Stimulated activated CD8-positive, alpha-beta memory T cell treated with anti-CD3 and anti-CD28 coated beads, Interleukin-15, amount 100 ng/mL, for 24 hours (primary cell): ENCODE measurements around the gene CNGB1.
"Not testable (repeated sequence)": the region's sequence is repeated elsewhere in the genome, so short reads cannot be mapped to it uniquely, and the experiment has no call there.

Source experiments
- DNase-seq: peaks from one replicate; pipeline ENCODE4 v3.0.0-alpha.2; 2020; ENCODE audit warnings: low read depth

The CNGB1 gene

DNA sequence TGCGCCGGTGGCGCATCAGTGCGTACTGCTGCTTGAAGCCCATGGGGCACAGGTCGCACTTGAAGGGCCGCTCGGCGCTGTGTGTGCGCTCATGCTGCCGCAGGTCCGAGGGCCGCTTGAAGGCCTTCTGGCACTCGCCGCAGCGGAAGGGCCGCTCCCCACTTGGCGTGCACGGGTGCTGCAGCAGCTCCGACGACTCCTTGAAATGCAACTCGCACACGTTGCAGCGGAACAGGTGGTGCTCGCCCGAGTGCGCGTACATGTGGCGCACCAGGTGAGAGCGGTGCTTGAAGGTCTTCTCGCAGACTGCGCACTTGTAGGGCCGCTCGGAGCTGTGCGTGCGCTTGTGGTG is 26.2 kb upstream of the CNGB1 start:
- no peak for DNase-seq

DNA sequence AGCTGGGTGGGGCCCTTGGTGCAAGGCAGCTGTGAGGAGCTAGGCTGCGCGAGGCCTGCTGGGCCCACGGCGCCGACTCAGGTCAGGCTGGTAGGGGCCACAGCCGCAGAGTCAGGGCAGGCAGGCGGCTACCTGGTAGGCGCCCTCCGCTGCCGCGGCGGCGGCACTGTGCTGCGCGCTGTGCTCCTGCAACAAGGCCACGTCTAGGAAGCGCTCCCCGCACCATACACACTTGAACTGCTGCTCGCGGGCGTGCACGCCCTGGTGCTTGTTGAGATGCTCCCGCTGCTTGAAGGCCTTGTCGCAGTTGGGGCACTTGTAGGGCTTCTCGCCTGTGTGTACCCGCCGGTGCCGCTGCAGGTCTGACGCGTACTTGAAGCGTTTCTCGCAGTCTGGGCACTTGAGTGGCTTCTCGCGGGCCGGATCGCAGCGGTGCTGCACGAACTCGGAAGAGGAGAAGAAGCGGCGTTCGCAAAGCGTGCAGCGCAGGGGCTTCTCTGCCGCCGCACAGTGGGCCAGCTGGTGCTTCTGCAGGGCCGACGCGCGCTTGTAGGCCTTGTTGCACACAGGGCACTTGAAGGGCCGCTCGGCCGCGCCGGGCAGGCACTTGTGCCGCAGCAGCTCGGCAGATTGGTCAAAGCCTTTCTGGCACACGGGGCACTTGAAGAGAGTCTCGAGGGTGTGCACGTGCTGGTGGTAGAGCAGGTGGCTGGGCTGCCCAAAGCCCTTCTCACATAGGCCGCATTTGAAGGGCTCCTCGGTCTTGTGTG is 25.7 kb upstream of the CNGB1 start:
- DNase-seq = no peak

DNA sequence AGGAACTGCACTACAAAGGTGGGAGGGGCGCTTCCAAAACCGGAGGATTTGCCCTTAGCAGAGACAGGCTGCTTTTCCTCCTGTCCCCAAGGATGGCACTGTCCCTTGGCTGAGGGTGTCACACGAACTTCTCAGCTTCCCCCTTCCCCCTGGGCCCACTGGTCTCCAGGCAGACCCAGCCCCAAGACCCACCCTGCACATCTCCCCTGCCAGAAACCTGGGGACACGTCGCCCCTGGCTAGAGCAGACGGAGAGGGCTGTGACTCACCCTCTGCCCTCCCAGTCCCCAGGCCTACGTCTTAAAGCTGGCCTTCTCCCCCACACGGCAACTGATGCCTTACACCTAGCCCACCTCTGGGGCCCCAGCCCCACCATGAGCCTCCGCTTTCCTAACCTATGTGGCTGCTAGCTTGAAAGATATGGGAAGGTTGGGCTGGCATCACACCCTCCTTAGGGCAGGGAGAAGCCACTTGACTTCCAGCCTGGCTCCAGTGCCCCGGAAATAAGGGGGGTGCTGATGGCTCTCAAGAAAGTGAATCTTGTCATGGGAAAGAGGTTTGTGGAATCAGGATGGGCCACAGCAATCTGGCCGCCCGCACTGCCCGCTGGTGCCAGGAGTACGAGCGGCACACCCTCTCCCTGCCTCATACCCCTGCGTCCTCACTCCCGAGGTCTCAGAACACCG is 24.9 kb upstream of the CNGB1 start:
- DNase-seq = no peak

DNA sequence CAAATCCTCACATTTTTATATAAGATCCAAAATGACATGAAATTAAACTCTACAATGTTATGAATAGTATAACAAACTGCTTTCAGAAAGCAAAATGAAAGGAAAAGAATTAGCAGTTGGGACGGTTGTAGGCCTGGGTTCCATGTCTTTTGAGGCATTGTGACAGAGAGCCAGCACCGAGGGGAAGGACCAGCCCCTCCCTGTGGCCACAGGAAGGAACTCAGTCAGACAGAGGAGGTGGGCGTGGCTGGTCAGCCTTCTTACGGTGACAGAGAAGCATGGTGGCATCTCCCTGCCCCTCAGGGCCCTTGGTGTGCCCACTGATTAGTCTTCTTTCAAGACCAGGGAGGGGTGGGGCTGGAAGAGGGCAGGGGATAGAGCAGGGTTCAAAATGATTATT is 23.9 kb upstream of the CNGB1 start:
- no peak for DNase-seq

DNA sequence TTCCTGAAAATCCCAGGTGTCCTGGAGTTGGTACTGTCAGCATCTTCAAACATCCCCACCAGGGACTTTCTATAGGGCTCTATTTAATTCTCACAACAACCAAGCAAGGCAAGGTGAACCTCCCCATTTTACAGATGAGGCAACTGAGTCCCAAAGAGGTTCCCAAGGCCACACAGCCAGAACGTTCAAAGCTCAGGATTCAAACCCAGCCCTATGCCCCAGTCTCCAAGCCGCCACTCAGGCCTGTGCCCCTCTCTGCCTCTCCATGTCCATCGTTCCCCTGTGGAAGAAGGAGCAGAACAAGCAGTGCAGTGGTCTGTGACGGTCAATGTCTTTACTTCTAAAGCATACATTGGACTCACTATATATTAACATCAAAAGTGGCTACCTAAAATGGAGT is 23.4 kb upstream of the CNGB1 start:
- no peak for DNase-seq

DNA sequence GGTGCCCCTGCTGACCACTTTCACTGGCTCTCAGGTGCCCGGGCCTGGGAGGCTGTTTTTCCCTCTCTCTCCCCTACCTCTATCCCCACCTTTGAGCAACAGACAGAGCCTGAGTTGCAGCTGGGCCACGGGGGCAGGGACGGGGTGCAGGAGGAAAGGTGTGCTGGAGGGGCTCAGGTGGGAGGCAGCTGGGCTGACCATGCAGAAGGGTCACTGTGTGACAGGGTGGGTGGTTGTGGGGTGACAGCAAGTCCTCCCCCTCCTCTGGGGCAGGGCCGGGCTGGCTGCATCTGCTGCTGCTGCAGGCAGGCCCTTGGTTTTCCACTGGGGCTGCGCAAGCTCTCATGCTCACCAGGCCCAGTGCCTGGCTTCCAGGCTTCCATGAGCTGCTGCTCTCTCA is 23.0 kb upstream of the CNGB1 start:
- no peak for DNase-seq

DNA sequence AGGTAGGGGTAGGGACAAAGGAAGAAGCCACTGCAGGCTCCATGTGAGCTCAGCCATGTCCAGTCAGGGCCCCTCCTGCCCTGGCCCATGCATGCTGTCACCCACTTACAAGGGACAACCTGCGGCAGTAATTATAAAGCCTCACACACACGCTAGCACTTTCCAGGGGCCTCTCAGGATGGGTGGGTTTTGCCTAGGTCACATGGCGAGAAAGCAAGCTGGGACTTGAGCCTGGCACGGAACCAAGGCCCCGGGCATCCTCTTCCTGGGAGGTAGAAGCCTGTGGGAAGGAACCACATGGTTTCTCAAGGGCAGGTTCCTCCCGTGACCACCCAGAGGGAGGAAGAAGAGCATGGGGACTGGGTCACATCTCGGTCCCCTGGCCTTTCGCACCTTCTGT is 22.5 kb upstream of the CNGB1 start:
- DNase-seq = no peak

DNA sequence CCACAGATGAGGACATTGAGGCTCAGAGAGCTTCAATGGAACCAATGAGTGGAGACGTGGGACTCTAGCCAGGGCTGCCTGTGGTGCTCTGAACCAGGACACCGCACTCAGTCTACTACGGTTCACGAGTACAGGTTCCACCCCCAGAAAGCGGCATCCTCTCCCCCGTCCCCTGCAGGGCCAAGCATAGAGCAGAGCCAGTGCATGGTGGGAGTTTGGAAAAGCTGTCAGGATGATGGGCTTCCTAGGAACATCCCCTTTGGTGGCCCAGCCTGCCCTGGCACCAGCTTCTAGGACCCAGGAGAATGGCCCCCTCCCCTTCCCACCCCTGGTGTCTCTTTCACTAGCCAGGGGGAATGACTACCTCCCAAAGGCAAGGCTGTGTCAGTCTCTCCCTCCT is 21.2 kb upstream of the CNGB1 start:
- no peak for DNase-seq

DNA sequence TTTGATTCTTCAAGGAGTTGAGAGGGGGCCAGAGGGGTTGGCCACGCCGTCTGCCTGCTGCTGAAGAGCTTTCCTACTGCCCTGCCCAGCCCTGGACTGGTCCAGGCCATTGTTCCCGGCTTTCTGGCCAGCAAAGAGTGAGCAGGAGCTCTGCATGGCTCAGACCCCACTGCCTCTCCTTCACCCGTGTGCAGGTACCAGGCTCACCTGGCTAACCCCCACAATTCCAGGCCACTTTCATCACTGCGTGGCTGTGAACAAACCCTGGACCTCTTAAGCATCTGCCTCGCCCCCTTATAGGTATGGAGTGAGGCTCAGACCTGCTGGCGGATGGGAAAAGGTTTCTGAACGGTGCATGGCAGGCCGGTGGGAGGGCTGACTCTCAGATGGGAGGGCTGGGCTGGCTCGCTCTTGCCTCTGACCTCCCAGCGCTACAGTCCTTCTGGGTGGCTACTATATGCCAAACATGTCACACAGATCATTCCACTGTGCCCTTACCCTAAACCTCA is 20.7 kb upstream of the CNGB1 start:
- DNase-seq = no peak

DNA sequence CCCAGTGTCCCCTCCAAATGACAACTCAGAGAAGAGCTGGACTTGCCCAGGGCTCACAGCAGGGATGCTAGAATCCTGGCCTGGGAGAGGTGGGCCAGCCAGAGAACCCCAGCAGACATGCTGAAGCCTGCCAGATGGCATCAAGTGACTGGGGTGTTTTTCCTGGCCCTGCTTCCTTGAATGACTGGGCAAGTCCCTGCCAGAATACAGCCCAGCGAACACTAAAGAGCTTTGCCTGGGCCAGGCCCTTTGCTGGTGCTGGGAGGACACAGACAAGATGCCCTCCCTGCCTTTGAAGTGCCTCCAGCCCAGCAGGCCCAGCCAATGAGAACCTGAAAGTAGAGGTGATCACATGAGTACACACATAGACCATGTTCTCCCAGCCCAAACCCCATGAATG is 18.0 kb upstream of the CNGB1 start:
- no peak for DNase-seq

DNA sequence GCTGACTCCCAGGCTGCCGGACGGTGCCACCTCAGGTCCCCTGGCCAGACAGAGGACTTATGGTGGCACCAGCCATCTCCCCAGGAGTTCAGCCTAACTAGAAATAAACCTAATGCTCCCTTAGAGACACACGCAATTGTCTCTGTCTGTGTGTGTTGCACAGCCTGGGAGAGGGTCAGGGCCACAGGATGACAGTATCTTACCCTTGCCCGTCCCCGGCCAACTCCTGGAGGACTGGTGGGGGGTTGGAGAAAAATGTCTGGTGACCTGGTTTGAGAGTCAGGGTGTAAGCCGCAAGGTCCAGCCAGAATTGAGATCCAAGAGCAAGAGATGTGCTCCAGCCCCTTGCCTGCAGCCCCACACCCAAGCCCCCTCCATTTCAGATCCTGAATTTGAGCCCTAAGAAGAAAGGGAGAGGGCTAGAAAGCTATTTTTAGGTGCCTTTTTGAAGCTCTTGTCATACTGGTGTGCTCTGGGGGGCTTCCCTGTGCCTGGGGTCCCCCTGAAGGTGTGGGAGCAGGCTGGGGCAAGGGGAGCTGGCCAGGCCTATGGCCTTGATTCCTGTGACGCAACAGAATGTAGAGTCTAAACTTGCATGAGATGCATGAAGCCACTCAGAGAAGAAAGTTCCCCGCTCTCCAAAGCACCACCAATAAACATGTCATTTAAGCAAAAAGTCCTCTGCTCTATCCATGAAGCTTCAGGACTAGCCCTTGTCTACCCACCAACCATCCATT is 16.7 kb upstream of the CNGB1 start:
- no peak for DNase-seq

DNA sequence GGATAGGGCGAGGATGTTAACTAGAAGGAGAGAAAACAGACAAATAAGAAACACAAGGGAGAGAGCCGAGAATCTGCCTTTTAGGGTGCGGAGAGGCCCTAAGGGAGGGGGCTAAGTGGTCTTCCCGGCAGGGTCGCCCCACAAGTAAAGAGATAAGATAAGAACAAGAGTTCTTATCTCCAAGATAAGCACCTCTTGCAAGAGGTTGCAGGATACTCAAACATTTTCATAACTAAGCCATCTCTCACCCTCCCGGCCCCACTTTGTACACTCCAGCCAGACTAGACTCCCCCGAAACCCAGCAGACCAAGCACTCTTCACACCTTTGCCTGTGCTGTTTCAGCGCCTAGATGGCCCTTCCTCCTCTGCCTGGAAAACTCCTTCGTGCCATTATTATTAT is 15.3 kb upstream of the CNGB1 start:
- DNase-seq = no peak

DNA sequence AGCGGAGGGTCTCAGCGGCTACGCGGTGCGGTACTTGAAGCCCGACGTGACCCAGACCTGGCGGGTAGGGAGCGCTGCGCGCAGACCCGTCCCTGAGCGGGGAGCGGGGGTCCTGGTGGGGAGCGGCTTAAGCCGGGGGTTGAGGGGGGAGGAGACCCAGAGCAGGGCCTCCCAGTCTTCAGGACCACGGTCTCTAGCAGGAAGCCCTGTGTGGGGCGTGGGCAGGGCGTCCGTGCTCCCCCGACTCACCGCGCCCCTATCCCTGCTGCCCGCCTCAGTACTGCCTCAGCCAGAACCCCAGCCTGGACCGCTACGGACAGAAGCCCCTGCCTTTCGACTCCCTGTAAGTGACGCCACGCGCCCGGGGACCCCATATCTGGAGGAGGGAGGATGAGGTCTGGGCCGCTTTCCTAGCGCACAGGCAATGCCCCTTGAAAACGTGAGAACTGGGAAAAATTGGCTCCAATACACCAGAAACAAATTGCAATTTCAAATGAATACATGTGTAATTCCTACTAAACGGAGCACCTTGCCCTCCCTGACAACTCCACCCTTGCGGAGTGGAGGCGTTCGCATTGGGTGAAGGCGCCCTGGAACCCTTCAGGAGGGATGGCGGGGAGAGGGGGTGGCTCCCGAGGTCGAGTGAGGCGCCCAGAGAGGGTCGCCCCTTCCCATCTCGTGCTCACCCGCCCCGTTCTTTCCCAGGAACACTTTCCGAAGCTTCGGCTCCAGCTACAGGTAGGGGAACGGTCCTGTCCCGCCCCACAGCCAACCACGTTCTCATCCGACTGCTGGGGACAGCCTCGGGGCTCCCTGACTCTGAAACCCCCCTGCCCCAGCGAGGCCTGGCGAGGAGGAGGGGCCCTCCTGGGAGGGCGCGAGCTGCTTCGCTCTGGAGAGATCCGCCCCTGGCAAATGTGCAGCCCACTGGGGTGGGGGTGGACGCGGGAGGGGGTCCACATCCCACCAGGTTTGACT is 14.6 kb upstream of the CNGB1 start:
- DNase-seq = no peak

DNA sequence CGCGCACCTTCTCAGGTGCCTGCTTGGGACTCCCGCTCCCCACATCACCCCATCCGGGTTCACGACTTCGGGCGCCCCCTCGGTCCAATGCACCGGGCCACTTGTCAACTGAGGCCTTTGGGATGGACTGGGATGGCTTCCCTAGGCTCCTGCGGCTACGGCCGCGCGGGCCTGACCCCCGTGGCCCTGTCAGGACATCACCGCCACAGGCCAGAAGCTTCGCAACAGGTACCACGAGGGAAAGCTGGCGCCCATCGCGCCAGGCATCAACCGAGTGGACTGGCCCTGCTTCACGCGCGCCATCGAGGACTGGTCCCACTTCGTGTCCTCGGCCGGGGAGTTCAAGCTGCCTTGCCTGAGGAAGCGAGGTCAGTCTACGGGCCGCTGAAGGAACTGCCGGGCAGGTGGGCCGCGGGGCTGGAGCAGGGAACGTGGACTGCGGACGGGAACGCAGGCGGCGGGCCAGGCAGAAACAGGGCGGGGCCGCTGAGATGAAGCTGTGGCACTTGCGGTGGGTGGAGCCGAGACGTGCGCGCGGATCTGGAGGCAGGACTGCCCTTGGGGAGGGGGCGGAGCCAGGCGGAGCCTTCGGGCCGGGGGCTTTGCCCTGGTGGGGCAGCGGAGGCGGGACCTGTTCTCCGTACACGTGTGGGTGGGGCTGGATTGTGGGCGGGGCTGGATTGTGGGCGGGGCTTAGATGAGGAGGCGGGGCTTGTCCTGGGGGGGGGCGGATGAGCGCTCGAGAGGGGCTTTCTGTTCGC is 13.7 kb upstream of the CNGB1 start:
- DNase-seq = peak; percentile 72

DNA sequence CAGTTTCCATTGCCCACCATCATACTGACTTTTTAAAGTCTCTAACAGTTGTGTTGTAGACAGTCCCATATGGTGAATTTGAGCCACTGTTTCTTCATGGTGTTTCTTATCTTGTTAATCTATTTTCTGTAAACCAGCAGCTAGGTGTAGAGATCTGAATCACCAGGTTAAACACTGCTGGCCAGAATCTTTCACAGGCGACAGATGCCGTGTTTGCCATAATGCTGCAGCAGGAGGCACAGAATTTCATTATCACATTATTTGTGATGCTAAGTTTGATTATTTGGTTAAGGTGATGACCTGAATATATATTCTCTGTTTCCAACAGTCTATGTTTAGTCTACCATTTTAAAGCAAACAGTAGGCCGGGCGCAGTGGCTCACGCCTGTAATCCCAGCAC is 11.5 kb upstream of the CNGB1 start:
- no peak for DNase-seq

DNA sequence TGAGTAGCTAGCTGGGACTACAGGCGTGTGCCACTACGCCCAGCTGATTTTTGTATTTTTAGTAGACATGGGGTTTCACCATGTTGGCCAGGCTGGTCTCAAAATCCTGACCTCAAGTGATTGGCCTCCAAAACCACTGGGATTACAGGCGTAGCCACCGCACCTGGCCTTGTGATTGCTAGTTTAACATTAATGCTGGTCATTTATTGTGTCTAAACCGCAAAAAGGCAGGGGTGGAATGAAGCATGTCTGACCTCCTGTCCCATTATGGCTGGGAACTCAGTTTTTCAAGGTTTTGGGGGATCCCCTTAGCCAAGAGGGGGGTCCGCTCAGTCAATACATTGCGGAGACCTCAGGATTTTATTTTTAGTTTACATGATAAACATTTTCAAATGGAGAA is 10.7 kb upstream of the CNGB1 start:
- DNase-seq = no peak

DNA sequence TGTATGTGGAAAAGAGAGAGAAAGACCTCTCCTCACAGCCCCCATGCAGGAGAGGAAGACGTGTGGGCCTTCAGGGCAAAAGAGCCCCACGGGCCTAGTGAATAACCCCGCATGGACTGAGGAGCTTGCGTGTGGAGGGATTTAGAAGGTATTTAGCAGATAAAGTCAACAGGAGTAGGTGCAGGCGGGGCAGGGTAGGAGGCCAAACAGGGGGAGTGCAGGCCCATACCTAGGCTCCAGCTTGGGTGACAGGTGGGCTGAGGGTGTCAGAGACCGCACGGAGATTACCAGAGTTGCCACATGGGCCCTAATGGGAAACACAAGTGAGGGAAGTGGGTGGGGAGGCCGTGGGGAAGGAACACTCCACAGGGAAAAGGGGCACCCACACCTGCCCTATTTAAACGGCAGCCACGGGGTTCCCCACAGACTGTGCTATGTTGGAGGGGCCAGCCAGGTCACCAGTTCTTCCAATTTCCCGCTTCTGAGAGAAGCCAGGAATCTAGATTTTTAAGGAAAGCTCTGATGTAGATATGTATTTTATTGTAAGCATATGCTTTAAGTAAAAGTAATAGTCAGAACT is 8.2 kb upstream of the CNGB1 start:
- DNase-seq = no peak

DNA sequence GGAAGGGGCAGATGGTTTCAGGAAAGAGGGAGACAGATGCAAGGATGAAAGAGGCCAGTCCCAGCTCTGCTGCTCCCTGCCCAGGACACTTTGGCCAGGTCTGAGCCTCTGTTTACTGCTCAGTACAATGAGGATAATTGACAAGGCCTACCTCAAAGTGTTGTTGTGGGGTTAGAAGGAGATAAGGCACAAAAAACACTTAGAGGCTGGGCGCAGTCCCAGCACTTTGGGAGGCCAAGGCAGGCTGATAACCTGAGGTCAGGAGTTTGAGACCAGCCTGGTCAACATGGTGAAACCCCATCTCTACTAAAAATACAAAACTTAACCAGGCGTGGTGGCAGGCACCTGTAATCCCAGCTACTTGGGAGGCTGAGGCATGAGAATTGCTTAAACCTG is 7.1 kb upstream of the CNGB1 start:
- DNase-seq = not testable (repeated sequence)

DNA sequence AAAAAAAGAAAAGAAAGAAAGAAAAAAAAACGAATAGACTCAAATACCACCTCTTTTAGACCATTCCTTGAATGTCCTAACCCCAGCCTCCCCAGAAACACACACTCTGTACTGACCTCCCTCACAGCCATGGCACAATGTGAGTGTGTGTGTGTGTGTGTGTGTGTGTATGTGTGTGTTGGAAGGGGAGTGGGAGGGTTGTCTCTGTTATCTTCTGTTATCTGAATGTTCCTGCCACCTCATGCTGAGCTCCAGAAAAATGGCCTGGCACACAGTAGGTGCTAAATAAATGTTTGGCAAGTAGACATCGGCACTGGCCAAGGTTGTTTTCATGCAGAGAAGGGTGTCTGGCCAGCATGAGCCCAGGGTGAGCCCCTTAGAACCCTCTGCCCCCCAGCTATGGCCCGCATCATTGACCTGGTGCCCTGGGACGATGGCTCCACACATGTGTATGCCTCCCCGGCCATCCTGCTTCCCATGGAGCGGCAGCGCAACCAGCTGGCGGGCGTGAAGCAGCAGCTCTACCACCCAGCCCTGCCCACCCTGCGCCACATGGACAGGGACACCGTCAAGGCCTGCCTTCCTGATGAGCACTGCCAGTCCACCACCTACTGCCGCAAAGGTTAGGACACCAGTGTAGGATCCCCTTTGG is 6.6 kb upstream of the CNGB1 start:
- DNase-seq = no peak

DNA sequence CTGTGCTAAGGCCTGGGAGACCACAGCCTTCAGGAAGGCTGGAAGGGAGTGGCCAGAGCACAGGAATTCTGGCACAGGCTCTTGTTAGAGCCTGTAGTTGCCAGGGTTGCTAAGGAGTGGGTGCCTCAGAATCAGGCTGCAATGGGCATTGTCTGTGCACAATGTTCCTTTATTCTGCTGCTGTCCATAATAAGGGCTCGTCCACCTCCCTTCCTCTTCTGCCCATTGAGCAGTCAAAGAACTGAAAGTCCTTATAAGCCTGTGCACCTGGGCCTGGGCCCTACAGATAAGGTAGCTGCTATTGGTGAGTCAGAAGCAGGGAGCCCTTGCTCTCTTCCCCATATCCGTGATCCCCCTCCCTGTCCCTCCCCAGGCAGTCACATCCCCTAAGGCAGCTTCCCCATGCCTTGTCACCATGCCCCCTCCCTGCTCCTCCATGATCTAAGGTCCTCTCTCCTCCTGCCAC is 5.4 kb upstream of the CNGB1 start:
- no peak for DNase-seq
